Activated B cell treated with CpG ODN at 0.5 μM for 24 hours (primary cell): ENCODE results near the gene LGALS13. TPM values are rescaled to one million over a fixed set of nuclear protein-coding genes. Genes with fewer than 3 reads are reported as not detected.

Experiments used
- ATAC-seq: fragments of 200-7000 bp; cut with Tn5 transposase; one replicate; pipeline ENCODE4 v1.10.0; 2021; ENCODE audit warnings: low read depth, mild to moderate bottlenecking, moderate library complexity
- CTCF ChIA-PET: fragments of 350-600 bp; sonication (Branson Sonifier 250); formaldehyde crosslinking; loops from one replicate; lab custom pipeline; 2021; ENCODE audit warnings: antibody characterized with exemption; lab: Charles Lee
- POLR2A ChIA-PET: fragments of 350-600 bp; sonication (Branson Sonifier 250); formaldehyde crosslinking; loops from one replicate; lab custom pipeline; 2021; ENCODE audit warnings: antibody characterized with exemption; lab: Charles Lee
- DNase-seq: peaks from one replicate; pipeline ENCODE4 v3.0.0; 2022
- H3K27ac Mint-ChIP-seq: one replicate; pipeline ENCODE4 v1.8.0; 2020; ENCODE audit warnings: mixed read lengths
- H3K27me3 Mint-ChIP-seq: one replicate; pipeline ENCODE4 v1.8.0; 2021; ENCODE audit warnings: mixed read lengths
- H3K36me3 Mint-ChIP-seq: one replicate; pipeline ENCODE4 v1.8.0; 2021; ENCODE audit warnings: low read depth, mixed read lengths
- H3K4me1 Mint-ChIP-seq: one replicate; pipeline ENCODE4 v1.8.0; 2021; ENCODE audit warnings: mixed read lengths
- H3K4me3 Mint-ChIP-seq: one replicate; pipeline ENCODE4 v1.8.0; 2020; ENCODE audit warnings: mild to moderate bottlenecking, mixed read lengths
- H3K9me3 Mint-ChIP-seq: one replicate; pipeline ENCODE4 v1.8.0; 2020; ENCODE audit warnings: mixed read lengths
- CTCF ChIP-seq: fragments of 200-600 bp; IDR thresholded peaks from one replicate; pipeline ENCODE4 v1.8.0; 2022; ENCODE audit warnings: antibody characterized with exemption, mild to moderate bottlenecking
- intact Hi-C: fragments of 100-400 bp; cut with micrococcal nuclease; formaldehyde crosslinking; loops from one replicate; pipeline ENCODE4 v1.15.1; 2024
- total RNA-seq: library from RNA; stranded (reverse); gene quantifications from 2 replicates; pipeline ENCODE4 v1.2.3, GENCODE V29; 2022

LGALS13 gene
- total RNA-seq, 1 donor from 2014 or later = not detected

- Mint-ChIP-seq H3K4me1 (no peaks in the 10 kb centered on the region), H3K36me3 (no peaks in the 10 kb centered on the region), H3K27ac (no peak overlapping the region), H3K9me3 (peaks cover 7% of the 10 kb centered on the region), H3K4me3 (no peak overlapping the region), H3K27me3 (peaks cover 40% of the 10 kb centered on the region)
- POLR2A ChIA-PET = no interaction called here
- no peak for TF ChIP-seq CTCF
- intact Hi-C loops = no loop called here
- ATAC-seq = no peak
- DNase-seq = no peak
- CTCF ChIA-PET = no interaction called here
Observed at GRCh38 chr19:39595950-39596349, 6.4 kb upstream of the LGALS13 start.

- peaks cover 39% of the 10 kb centered on the region for H3K27me3 Mint-ChIP-seq
- ATAC-seq = no peak
- intact Hi-C loops = no loop called here
- TF ChIP-seq CTCF = no peak
- H3K27ac Mint-ChIP-seq = no peak overlapping the region
- no peak overlapping the region for H3K4me3 Mint-ChIP-seq
- H3K9me3 Mint-ChIP-seq = peaks cover 10% of the 10 kb centered on the region
- DNase-seq = no peak
- ChIA-PET POLR2A (no interaction called here), CTCF (no interaction called here)
- no peaks in the 10 kb centered on the region for H3K36me3 Mint-ChIP-seq
- no peaks in the 10 kb centered on the region for H3K4me1 Mint-ChIP-seq
Observed at GRCh38 chr19:39596911-39597310, 5.4 kb upstream of the LGALS13 start.

GRCh38 chr19:39599116-39599515 is 3.2 kb upstream of the LGALS13 start:
- Mint-ChIP-seq H3K27me3 (peaks cover 39% of the 10 kb centered on the region), H3K27ac (no peak overlapping the region)
- DNase-seq = no peak

GRCh38 chr19:39603825-39604224 is 1.5 kb downstream of the LGALS13 start:
- intact Hi-C loops = no loop called here
- DNase-seq (no peak), ATAC-seq (no peak)
- peaks cover 25% of the 10 kb centered on the region for H3K27me3 Mint-ChIP-seq
- ChIA-PET POLR2A (no interaction called here), CTCF (no interaction called here)
- TF ChIP-seq CTCF = no peak
- peaks cover 10% of the 10 kb centered on the region for H3K9me3 Mint-ChIP-seq
- H3K27ac Mint-ChIP-seq = no peak overlapping the region
- no peaks in the 10 kb centered on the region for H3K4me1 Mint-ChIP-seq
- no peak overlapping the region for H3K4me3 Mint-ChIP-seq
- no peaks in the 10 kb centered on the region for H3K36me3 Mint-ChIP-seq

More at GRCh38 chr19:39599116-39599515, 3.2 kb upstream of the LGALS13 start:
- no peak for TF ChIP-seq CTCF
- POLR2A ChIA-PET = no interaction called here
- no peak overlapping the region for H3K4me3 Mint-ChIP-seq
- CTCF ChIA-PET = no interaction called here
- intact Hi-C loops = no loop called here
- no peak for ATAC-seq
- H3K36me3 Mint-ChIP-seq = no peaks in the 10 kb centered on the region
- H3K9me3 Mint-ChIP-seq = peaks cover 10% of the 10 kb centered on the region
- H3K4me1 Mint-ChIP-seq = no peaks in the 10 kb centered on the region

GRCh38 chr19:39607021-39607420 is 4.7 kb downstream of the LGALS13 start:
- peaks cover 4% of the 10 kb centered on the region for H3K9me3 Mint-ChIP-seq
- TF ChIP-seq CTCF = no peak
- H3K27me3 Mint-ChIP-seq = peaks cover 13% of the 10 kb centered on the region
- H3K4me3 Mint-ChIP-seq = no peak overlapping the region
- H3K27ac Mint-ChIP-seq = no peak overlapping the region
- no peak for DNase-seq
- intact Hi-C loops = no loop called here
- no peaks in the 10 kb centered on the region for H3K36me3 Mint-ChIP-seq
- no peak for ATAC-seq
- ChIA-PET POLR2A (no interaction called here), CTCF (no interaction called here)
- no peaks in the 10 kb centered on the region for H3K4me1 Mint-ChIP-seq
